HUES64 (cell line): Measurements from ENCODE around the gene BDNF.
"Not testable (repeated sequence)": the region's sequence is repeated elsewhere in the genome, so short reads cannot be mapped to it uniquely, and the experiment has no call there.

ENCODE experiments used
- H3K27ac ChIP-seq: 2 replicates; pipeline ENCODE4 v1.7.0; 2013; ENCODE audit warnings: low read depth, low read length, inconsistent platforms
- H3K27me3 ChIP-seq: 2 replicates; pipeline ENCODE4 v1.6.1; 2013; ENCODE audit warnings: mild to moderate bottlenecking, low read length; ENCODE audit not compliant: insufficient read depth
- H3K36me3 ChIP-seq: 2 replicates; pipeline ENCODE4 v1.6.1; 2013; ENCODE audit warnings: mild to moderate bottlenecking, low read length; ENCODE audit not compliant: insufficient read depth
- H3K4me1 ChIP-seq: 2 replicates; pipeline ENCODE4 v1.6.1; 2013; ENCODE audit warnings: mild to moderate bottlenecking, low read length, moderate library complexity; ENCODE audit not compliant: insufficient read depth
- H3K4me3 ChIP-seq: 2 replicates; pipeline ENCODE4 v1.5.1; 2013; ENCODE audit warnings: mild to moderate bottlenecking, low read length, moderate library complexity
- H3K9ac ChIP-seq: 2 replicates; pipeline ENCODE4 v1.6.1; 2013; ENCODE audit warnings: mild to moderate bottlenecking, low read depth, low read length
- H3K9me3 ChIP-seq: 2 replicates; pipeline ENCODE4 v1.6.1; 2013; ENCODE audit warnings: low read depth, low read length; ENCODE audit not compliant: insufficient read depth
- WGBS: fragments of 150-250, 120-280 bp; methylation state at CpG from one replicate; pipeline ENCODE4 v1.1.7; 2013; ENCODE audit warnings: missing lambda C conversion rate; 5-methylcytosine and 5-hydroxymethylcytosine counted together

Gene BDNF

GRCh38 chr11:27692781-27693180 is 7.5 kb downstream of the BDNF start:
- Histone ChIP-seq H3K27me3 (no peaks in the 10 kb centered on the region), H3K4me1 (peaks cover 48% of the 10 kb centered on the region), H3K9me3 (no peaks in the 10 kb centered on the region), H3K27ac (no peak overlapping the region), H3K36me3 (no peaks in the 10 kb centered on the region), H3K4me3 (no peak overlapping the region), H3K9ac (no peak overlapping the region)
- 98% methylated on average over 1 of the region's 2 CpGs for WGBS

DNA sequence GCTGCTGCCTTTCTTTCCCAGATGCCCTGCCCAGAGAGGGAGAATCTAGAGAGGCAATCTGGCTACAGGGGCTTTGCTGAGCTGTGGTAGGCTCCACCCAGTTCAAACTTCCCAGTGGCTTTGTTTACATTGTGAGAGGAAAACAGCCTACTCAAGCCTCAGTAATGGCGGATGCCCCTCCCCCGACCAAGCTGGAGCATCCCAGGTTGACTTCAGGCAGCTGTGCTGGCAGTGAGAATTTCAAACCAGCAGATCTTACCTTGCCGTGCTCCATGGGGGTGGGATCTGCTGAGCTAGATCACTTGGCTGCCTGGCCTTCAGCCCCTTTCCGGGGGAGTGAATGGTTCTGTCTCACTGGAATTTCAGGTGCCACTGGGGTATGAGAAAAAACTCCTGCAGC is 12.2 kb downstream of the BDNF start:
- Histone ChIP-seq H3K36me3 (no peaks in the 10 kb centered on the region), H3K4me1 (peaks cover 15% of the 10 kb centered on the region), H3K27me3 (no peaks in the 10 kb centered on the region), H3K4me3 (no peak overlapping the region), H3K9me3 (no peaks in the 10 kb centered on the region), H3K9ac (peak overlapping the region; percentile 35; the same call in 1 of the 2 replicates), H3K27ac (peak overlapping the region; percentile 59; the same call in 1 of the 2 replicates)
- WGBS, result 49% methylated on average over 4 of the region's 4 CpGs

DNA sequence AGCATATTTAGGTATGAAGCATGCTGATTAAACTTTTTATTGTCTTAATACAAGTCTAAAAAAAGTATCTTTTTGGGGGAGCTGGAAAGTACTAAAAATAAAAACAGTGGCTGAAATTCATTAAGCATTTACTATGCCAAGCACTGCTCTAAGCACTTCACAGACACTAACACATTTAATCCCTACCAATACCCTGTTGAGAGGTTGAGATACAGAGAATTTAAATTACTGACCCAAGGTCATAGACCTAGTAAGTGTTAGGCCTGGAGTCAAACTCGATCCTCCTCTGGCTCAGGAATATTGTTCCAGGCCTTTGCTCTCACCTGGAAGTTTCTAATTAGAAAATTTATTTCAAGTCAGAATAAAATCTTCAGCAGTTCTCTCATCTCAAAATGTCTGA is 18.6 kb downstream of the BDNF start:
- no peaks in the 10 kb centered on the region for H3K9me3 ChIP-seq
- H3K9ac ChIP-seq, result no peak overlapping the region
- no peaks in the 10 kb centered on the region for H3K27me3 ChIP-seq
- H3K4me1 ChIP-seq, result no peaks in the 10 kb centered on the region; the same call in 1 of the 2 replicates
- no peak overlapping the region for H3K27ac ChIP-seq
- WGBS, result 75% methylated on average over 1 of the region's 1 CpG
- H3K4me3 ChIP-seq, result no peak overlapping the region
- no peaks in the 10 kb centered on the region for H3K36me3 ChIP-seq

- Histone ChIP-seq H3K36me3 (no peaks in the 10 kb centered on the region), H3K9ac (no peak overlapping the region), H3K4me3 (no peak overlapping the region), H3K9me3 (no peaks in the 10 kb centered on the region), H3K4me1 (no peaks in the 10 kb centered on the region), H3K27ac (no peak overlapping the region), H3K27me3 (no peaks in the 10 kb centered on the region)
- WGBS, result 92% methylated on average over 3 of the region's 5 CpGs
Measured at GRCh38 chr11:27679136-27680015, 20.9 kb downstream of the BDNF start.

GRCh38 chr11:27678242-27678641 is 22.0 kb downstream of the BDNF start:
- Histone ChIP-seq H3K27me3 (no peaks in the 10 kb centered on the region), H3K4me1 (peaks cover 3% of the 10 kb centered on the region; the same call in 1 of the 2 replicates), H3K9me3 (no peaks in the 10 kb centered on the region), H3K27ac (no peak overlapping the region), H3K9ac (no peak overlapping the region), H3K4me3 (no peak overlapping the region), H3K36me3 (no peaks in the 10 kb centered on the region)
- WGBS, result 71% methylated on average over 4 of the region's 4 CpGs

- peaks cover 13% of the 10 kb centered on the region; the same call in 1 of the 2 replicates for H3K4me1 ChIP-seq
- no peak overlapping the region for H3K9ac ChIP-seq
- no peaks in the 10 kb centered on the region for H3K27me3 ChIP-seq
- no peak overlapping the region for H3K27ac ChIP-seq
- WGBS, result 97% methylated on average over 4 of the region's 4 CpGs
- H3K4me3 ChIP-seq, result no peak overlapping the region
- H3K36me3 ChIP-seq, result no peaks in the 10 kb centered on the region
- no peaks in the 10 kb centered on the region for H3K9me3 ChIP-seq
Measured at GRCh38 chr11:27677108-27677507, 23.1 kb downstream of the BDNF start.

GRCh38 chr11:27673979-27674663 is 26.1 kb downstream of the BDNF start:
- WGBS, result 97% methylated on average over 6 of the region's 6 CpGs

GRCh38 chr11:27672836-27673464 is 27.3 kb downstream of the BDNF start:
- H3K36me3 ChIP-seq, result no peaks in the 10 kb centered on the region
- 80% methylated on average over 1 of the region's 2 CpGs for WGBS

More at GRCh38 chr11:27673979-27674663, 26.1 kb downstream of the BDNF start:
- no peaks in the 10 kb centered on the region for H3K9me3 ChIP-seq
- no peak overlapping the region for H3K9ac ChIP-seq
- no peaks in the 10 kb centered on the region for H3K27me3 ChIP-seq
- H3K36me3 ChIP-seq, result no peaks in the 10 kb centered on the region
- H3K4me1 ChIP-seq, result peaks cover 13% of the 10 kb centered on the region; the same call in 1 of the 2 replicates
- no peak overlapping the region for H3K4me3 ChIP-seq
- H3K27ac ChIP-seq, result no peak overlapping the region

DNA sequence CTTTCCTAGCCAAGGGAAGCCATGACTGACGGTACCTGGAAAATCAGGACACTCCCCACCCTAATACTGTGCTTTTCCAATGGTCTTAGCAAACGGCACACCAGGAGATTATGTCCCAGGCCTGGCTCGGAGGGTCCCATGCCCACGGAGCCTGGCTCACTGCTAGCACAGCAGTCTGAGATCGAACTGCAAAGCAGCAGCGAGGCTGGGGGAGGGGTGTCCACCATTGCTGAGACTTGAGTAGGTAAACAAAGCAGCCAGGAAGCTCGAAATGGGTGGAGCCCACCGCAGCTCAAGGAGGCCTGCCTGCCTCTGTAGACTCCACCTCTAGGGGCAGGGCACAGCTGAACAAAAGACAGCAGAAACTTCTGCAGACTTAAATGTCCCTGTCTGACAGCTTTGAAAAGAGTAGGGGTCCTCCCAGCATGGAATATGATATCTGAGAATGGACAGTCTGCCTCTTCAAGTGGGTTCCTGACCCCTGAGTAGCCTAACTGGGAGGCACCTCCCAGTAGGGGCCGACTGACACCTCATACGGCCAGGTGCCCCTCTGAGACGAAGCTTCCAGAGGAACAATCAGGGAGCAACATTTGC is 34.6 kb downstream of the BDNF start:
- whole genome bisulfite sequencing, result 67% methylated on average over 11 of the region's 11 CpGs
- Histone ChIP-seq H3K9ac (0 out of 2 replicates have a peak overlapping the region, but pooled peaks have one; percentile 44), H3K4me3 (0 out of 2 replicates have a peak overlapping the region, but pooled peaks have one; percentile 21), H3K27ac (peak overlapping the region; percentile 35; the same call in 1 of the 2 replicates)
- not testable (repeated sequence) for H3K27me3 ChIP-seq, H3K9me3 ChIP-seq, H3K36me3 ChIP-seq, H3K4me1 ChIP-seq

More at GRCh38 chr11:27672836-27673464, 27.3 kb downstream of the BDNF start:
- H3K4me1 ChIP-seq, result peaks cover 13% of the 10 kb centered on the region; the same call in 1 of the 2 replicates
- H3K9me3 ChIP-seq, result no peaks in the 10 kb centered on the region
- no peaks in the 10 kb centered on the region for H3K27me3 ChIP-seq
- no peak overlapping the region for H3K27ac ChIP-seq
- no peak overlapping the region for H3K4me3 ChIP-seq
- no peak overlapping the region for H3K9ac ChIP-seq

DNA sequence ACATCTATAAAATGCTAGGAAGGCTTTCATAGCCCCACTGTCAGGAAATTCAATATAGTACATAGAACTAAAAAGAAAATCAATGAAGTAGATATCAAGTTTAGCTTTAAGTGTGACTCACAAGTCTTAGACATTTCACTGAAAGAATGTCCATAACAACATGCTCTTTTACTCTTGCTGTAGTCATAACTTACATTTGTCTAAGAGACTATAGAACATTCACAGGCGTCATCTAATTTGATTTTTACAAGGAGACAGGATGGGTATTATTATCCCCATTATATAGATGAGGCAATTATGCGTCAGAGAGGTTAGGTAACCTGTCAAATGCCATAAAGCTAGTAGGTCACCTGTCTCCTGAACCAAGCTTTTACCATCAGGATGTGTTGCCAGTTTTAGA is 36.9 kb downstream of the BDNF start:
- no peak overlapping the region for H3K27ac ChIP-seq
- H3K9me3 ChIP-seq, result no peaks in the 10 kb centered on the region
- H3K27me3 ChIP-seq, result no peaks in the 10 kb centered on the region
- WGBS, result 93% methylated on average over 1 of the region's 2 CpGs
- peaks cover 6% of the 10 kb centered on the region for H3K4me1 ChIP-seq
- H3K9ac ChIP-seq, result no peak overlapping the region
- H3K4me3 ChIP-seq, result no peak overlapping the region
- H3K36me3 ChIP-seq, result no peaks in the 10 kb centered on the region
